KMS-11 (cell line): ENCODE results near the gene METTL24.

Experiments
- H2AFZ ChIP-seq: fragments of 200-600 bp; sonication (generic); 2 replicates; pipeline ENCODE4 v1.6.1; 2016; ENCODE audit warnings: antibody characterized with exemption, mixed run types, low read depth
- H3K27ac ChIP-seq: fragments of 200-600 bp; sonication (generic); 2 replicates; pipeline ENCODE4 v1.6.1; 2016; ENCODE audit warnings: mild to moderate bottlenecking, mixed run types
- H3K27me3 ChIP-seq: fragments of 200-600 bp; sonication (generic); 2 replicates; pipeline ENCODE4 v1.6.1; 2017; ENCODE audit warnings: mild to moderate bottlenecking, low read depth, mixed run types, moderate library complexity; ENCODE audit not compliant: insufficient read depth
- H3K36me3 ChIP-seq: fragments of 200-600 bp; sonication (generic); 2 replicates; pipeline ENCODE4 v1.6.1; 2017; ENCODE audit warnings: mild to moderate bottlenecking, mixed run types; ENCODE audit not compliant: insufficient read depth
- H3K4me1 ChIP-seq: fragments of 200-600 bp; sonication (generic); 2 replicates; pipeline ENCODE4 v1.6.1; 2016; ENCODE audit warnings: mild to moderate bottlenecking, low read depth, mixed run types; ENCODE audit not compliant: poor library complexity, severe bottlenecking
- H3K4me2 ChIP-seq: fragments of 200-600 bp; sonication (generic); 2 replicates; pipeline ENCODE4 v1.7.0; 2016; ENCODE audit warnings: mild to moderate bottlenecking, mixed run types
- H3K4me3 ChIP-seq: fragments of 200-600 bp; sonication (generic); IDR thresholded peaks from 2 replicates; pipeline ENCODE4 v1.6.1; 2017; ENCODE audit warnings: low read depth, low read length, mixed read lengths; ENCODE audit not compliant: insufficient read depth
- H3K79me2 ChIP-seq: fragments of 200-600 bp; sonication (generic); 2 replicates; pipeline ENCODE4 v1.6.1; 2016; ENCODE audit warnings: low read depth, mixed run types; ENCODE audit not compliant: insufficient read depth
- H3K9ac ChIP-seq: fragments of 200-600 bp; sonication (generic); 2 replicates; pipeline ENCODE4 v1.6.1; 2016; ENCODE audit warnings: mild to moderate bottlenecking, mixed run types
- H4K20me1 ChIP-seq: fragments of 200-600 bp; sonication (generic); 2 replicates; pipeline ENCODE4 v1.6.1; 2016; ENCODE audit warnings: mild to moderate bottlenecking, mixed run types; ENCODE audit not compliant: insufficient read depth
- CTCF ChIP-seq: fragments of 200-600 bp; sonication (generic); conservative IDR thresholded peaks from 2 replicates; pipeline ENCODE4 v1.6.1; 2017; ENCODE audit warnings: low read depth, mild to moderate bottlenecking, antibody characterized with exemption, low read length, moderate library complexity, mixed read lengths

The METTL24 gene

GRCh38 chr6:110319843-110320242, 38.3 kb downstream of the METTL24 start:
- no peak for TF ChIP-seq CTCF
- H3K4me1 ChIP-seq: no peaks in the 10 kb centered on the region
- no peak overlapping the region for H3K4me2 ChIP-seq
- H3K4me3 ChIP-seq: no peak overlapping the region
- H3K36me3 ChIP-seq: no peaks in the 10 kb centered on the region
- H3K9ac ChIP-seq: no peak overlapping the region
- no peaks in the 10 kb centered on the region for H3K79me2 ChIP-seq
- no peaks in the 10 kb centered on the region for H4K20me1 ChIP-seq
- no peaks in the 10 kb centered on the region for H3K27me3 ChIP-seq
- H2AFZ ChIP-seq: no peak overlapping the region
- H3K27ac ChIP-seq: no peak overlapping the region

GRCh38 chr6:110319381-110319780, 38.8 kb downstream of the METTL24 start:
- H2AFZ ChIP-seq: no peak overlapping the region
- H3K4me1 ChIP-seq: no peaks in the 10 kb centered on the region
- no peak overlapping the region for H3K4me2 ChIP-seq
- H3K4me3 ChIP-seq: no peak overlapping the region
- H3K79me2 ChIP-seq: no peaks in the 10 kb centered on the region
- no peak for TF ChIP-seq CTCF
- H4K20me1 ChIP-seq: no peaks in the 10 kb centered on the region
- no peaks in the 10 kb centered on the region for H3K36me3 ChIP-seq
- H3K27ac ChIP-seq: no peak overlapping the region
- H3K27me3 ChIP-seq: no peaks in the 10 kb centered on the region
- no peak overlapping the region for H3K9ac ChIP-seq

- Histone ChIP-seq H3K4me2 (no peak overlapping the region), H3K79me2 (no peaks in the 10 kb centered on the region), H3K9ac (no peak overlapping the region), H3K4me1 (no peaks in the 10 kb centered on the region), H3K4me3 (no peak overlapping the region), H2AFZ (no peak overlapping the region), H3K27ac (no peak overlapping the region), H4K20me1 (no peaks in the 10 kb centered on the region), H3K27me3 (no peaks in the 10 kb centered on the region), H3K36me3 (no peaks in the 10 kb centered on the region)
- no peak for TF ChIP-seq CTCF
Measured at GRCh38 chr6:110318971-110319370, 39.2 kb downstream of the METTL24 start.

GRCh38 chr6:110317646-110318045, 40.5 kb downstream of the METTL24 start:
- Histone ChIP-seq H2AFZ (no peak overlapping the region), H3K79me2 (no peaks in the 10 kb centered on the region), H3K27me3 (no peaks in the 10 kb centered on the region), H4K20me1 (no peaks in the 10 kb centered on the region), H3K9ac (no peak overlapping the region), H3K4me3 (no peak overlapping the region), H3K4me2 (no peak overlapping the region), H3K36me3 (no peaks in the 10 kb centered on the region), H3K27ac (no peak overlapping the region), H3K4me1 (no peaks in the 10 kb centered on the region)
- TF ChIP-seq CTCF: no peak
